Endometrial microvascular endothelial cells (primary cell): ENCODE data around the gene DYNC1I2. TPM values are rescaled to one million over a fixed set of nuclear protein-coding genes. Genes with fewer than 3 reads are reported as not detected.
"Not testable (repeated sequence)": the region's sequence is repeated elsewhere in the genome, so short reads cannot be mapped to it uniquely, and the experiment has no call there.

ENCODE experiments used
- in situ Hi-C: cut with HindIII; loops from 2 replicates; pipeline ENCODE4 v1.10.0; 2017; ENCODE audit warnings: low sequenced_read_pairs, low pct_unique_long_range_greater_than_20kb; ENCODE audit errors: inconsistent ontology term
- total RNA-seq: library from RNA; depleted of rRNA; stranded (reverse); fragments of >200 nt; gene quantifications from one replicate; pipeline ENCODE4 v1.2.3, GENCODE V29; 2015; ENCODE audit errors: inconsistent ontology term

DYNC1I2 gene
- total RNA-seq, 1 donor from 2014 or later, result 152 TPM

GRCh38 chr2:171709011-171709685, 21.9 kb downstream of the DYNC1I2 start:
- in situ Hi-C loops, result no loop called here

- in situ Hi-C loops, result no loop called here
Measured at GRCh38 chr2:171711351-171711750, 24.1 kb downstream of the DYNC1I2 start.

- in situ Hi-C loops, result no loop called here
Measured at GRCh38 chr2:171712051-171712450, 24.8 kb downstream of the DYNC1I2 start.

GRCh38 chr2:171718720-171719119, 31.5 kb downstream of the DYNC1I2 start:
- in situ Hi-C loops, result no loop called here

- in situ Hi-C loops, result no loop called here
Measured at GRCh38 chr2:171719660-171720059, 32.4 kb downstream of the DYNC1I2 start.

GRCh38 chr2:171723716-171724683, 36.7 kb downstream of the DYNC1I2 start:
- in situ Hi-C loops, result no loop called here

- in situ Hi-C loops, result no loop called here
Measured at GRCh38 chr2:171726847-171727450, 39.7 kb downstream of the DYNC1I2 start.

- in situ Hi-C loops, result no loop called here
Measured at GRCh38 chr2:171728989-171729951, 42.0 kb downstream of the DYNC1I2 start.

GRCh38 chr2:171729952-171730317, 42.7 kb downstream of the DYNC1I2 start:
- in situ Hi-C loops, result no loop called here

GRCh38 chr2:171735991-171736710, 48.9 kb downstream of the DYNC1I2 start:
- in situ Hi-C loops, result no loop called here

GRCh38 chr2:171741189-171741588, 53.9 kb downstream of the DYNC1I2 start:
- in situ Hi-C loops, result no loop called here

GRCh38 chr2:171742760-171743159, 55.5 kb downstream of the DYNC1I2 start:
- in situ Hi-C loops, result no loop called here

- in situ Hi-C loops, result no loop called here
Measured at GRCh38 chr2:171745141-171745540, 57.9 kb downstream of the DYNC1I2 start.

- in situ Hi-C loops, result no loop called here
Measured at GRCh38 chr2:171745806-171746205, 58.5 kb downstream of the DYNC1I2 start.

GRCh38 chr2:171747371-171747770, 60.1 kb downstream of the DYNC1I2 start:
- in situ Hi-C loops, result no loop called here

GRCh38 chr2:171754254-171754939, 67.1 kb downstream of the DYNC1I2 start:
- in situ Hi-C loops, result no loop called here

- in situ Hi-C loops, result not testable (repeated sequence)
Measured at GRCh38 chr2:171758762-171759161, 71.5 kb downstream of the DYNC1I2 start.
